Activated CD4-positive, alpha-beta T cell treated with anti-CD3 and anti-CD28 coated beads, Interleukin-2, amount 10 ng/mL, durations not matched to agents 24 days and 14 days (primary cell): ENCODE results near the gene GALNT15. TPM values are rescaled to one million over a fixed set of nuclear protein-coding genes. Genes with fewer than 3 reads are reported as not detected.

Experiments
- DNase-seq: peaks from one replicate; pipeline ENCODE4 v3.0.0; 2022
- H3K27ac Mint-ChIP-seq: one replicate; pipeline ENCODE4 v1.8.0; 2022; ENCODE audit warnings: mild to moderate bottlenecking, mixed read lengths
- H3K27me3 Mint-ChIP-seq: one replicate; pipeline ENCODE4 v1.8.0; 2022; ENCODE audit warnings: mixed read lengths
- H3K36me3 Mint-ChIP-seq: one replicate; pipeline ENCODE4 v1.8.0; 2022; ENCODE audit warnings: low read depth, mild to moderate bottlenecking, mixed read lengths
- H3K4me1 Mint-ChIP-seq: one replicate; pipeline ENCODE4 v1.8.0; 2021; ENCODE audit warnings: mixed read lengths
- H3K4me3 Mint-ChIP-seq: one replicate; pipeline ENCODE4 v1.8.0; 2022; ENCODE audit warnings: mild to moderate bottlenecking, moderate library complexity, mixed read lengths
- H3K9me3 Mint-ChIP-seq: one replicate; pipeline ENCODE4 v1.8.0; 2021; ENCODE audit warnings: mixed read lengths
- intact Hi-C: fragments of 100-400 bp; cut with micrococcal nuclease; formaldehyde crosslinking; loops from one replicate; pipeline ENCODE4 v1.15.1; 2023
- total RNA-seq: library from RNA; stranded (reverse); gene quantifications from 2 replicates; pipeline ENCODE4 v1.2.3, GENCODE V29; 2022

The GALNT15 gene
- not detected in 2 replicates for total RNA-seq

DNA sequence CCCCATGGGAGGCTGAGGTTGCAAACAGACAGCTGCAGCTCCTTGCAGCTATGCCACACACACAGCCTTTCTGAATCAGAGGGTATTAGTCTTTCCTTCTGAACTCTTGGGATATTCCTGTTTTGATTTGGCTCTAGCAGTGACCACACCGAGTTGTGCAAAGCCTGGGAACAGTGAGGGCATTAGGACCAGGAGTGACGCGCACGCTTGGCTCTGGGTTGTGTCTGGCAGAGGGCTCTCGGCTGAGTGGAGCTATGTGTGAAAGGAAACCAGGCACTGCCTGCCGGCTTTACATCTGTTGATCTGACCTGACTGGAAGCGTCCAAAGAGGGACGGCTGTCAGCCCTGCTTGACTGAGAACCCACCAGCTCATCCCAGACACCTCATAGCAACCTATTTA lies at the start of gene GALNT15:
Gene GALNT15, plus strand, starts transcription at position 292 of the 400 bp plus-strand sequence. CDS start 472 bp downstream, outside the sequence.
- Mint-ChIP-seq H3K4me3 (no peak within 1 kb of the TSS), H3K36me3 (no peaks in the 10 kb centered on the region), H3K27me3 (peaks cover 31% of the 10 kb centered on the region), H3K27ac (no peak within 1 kb of the TSS), H3K9me3 (no peaks in the 10 kb centered on the region), H3K4me1 (peaks cover 3% of the 10 kb centered on the region)
- DNase-seq: no peak
- intact Hi-C loops: no loop called here

DNA sequence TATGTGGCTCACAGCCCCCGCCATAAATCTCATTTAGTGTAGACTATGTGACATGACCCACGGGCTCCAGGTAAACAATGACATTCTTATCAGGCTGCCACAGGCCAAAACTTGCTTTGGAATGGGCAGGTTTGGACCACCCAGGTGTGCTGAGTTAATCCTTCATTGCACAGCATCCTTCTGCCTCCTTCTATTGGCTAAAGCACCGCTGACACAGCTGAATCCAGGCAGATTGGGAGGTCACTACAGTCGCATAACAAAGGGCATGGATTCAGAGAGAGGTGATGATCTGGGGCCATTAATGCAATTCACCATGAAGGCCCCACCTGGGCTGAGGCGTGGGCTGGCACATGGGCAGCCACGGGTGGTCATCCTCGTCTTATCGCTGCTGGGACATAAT lies 47.8 kb upstream of the GALNT15 start:
- H3K9me3 Mint-ChIP-seq: no peaks in the 10 kb centered on the region
- H3K4me3 Mint-ChIP-seq: no peak overlapping the region
- DNase-seq: no peak
- H3K4me1 Mint-ChIP-seq: no peaks in the 10 kb centered on the region
- H3K27ac Mint-ChIP-seq: no peak overlapping the region
- H3K27me3 Mint-ChIP-seq: no peaks in the 10 kb centered on the region
- H3K36me3 Mint-ChIP-seq: no peaks in the 10 kb centered on the region
- intact Hi-C loops: no loop called here

- Mint-ChIP-seq H3K27ac (no peak overlapping the region), H3K4me3 (no peak overlapping the region), H3K4me1 (no peaks in the 10 kb centered on the region), H3K36me3 (no peaks in the 10 kb centered on the region), H3K9me3 (no peaks in the 10 kb centered on the region), H3K27me3 (no peaks in the 10 kb centered on the region)
- DNase-seq: no peak
- intact Hi-C loops: no loop called here
Observed at GRCh38 chr3:16127249-16127648, 47.2 kb upstream of the GALNT15 start.

DNA sequence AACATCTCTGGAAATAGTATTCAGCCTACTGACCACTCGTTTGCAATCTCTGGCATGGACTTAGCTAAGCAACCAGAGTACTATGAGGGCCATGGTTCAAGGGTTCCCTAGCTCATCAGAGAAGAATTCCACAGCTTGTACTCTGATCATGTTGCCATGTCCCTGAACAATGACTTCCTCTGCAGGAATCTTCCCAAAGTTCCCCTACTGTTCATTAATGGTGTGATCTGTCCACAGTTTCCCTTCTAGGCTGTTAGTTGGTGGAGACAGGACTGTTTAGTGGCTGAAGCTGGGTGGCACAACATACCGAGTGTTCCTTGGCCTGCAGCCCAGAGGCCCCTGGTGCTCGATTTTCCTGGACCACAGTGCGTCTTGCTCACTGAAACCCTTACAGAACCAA lies 44.4 kb upstream of the GALNT15 start:
- DNase-seq: no peak
- no peaks in the 10 kb centered on the region for H3K27me3 Mint-ChIP-seq
- intact Hi-C loops: no loop called here
- no peaks in the 10 kb centered on the region for H3K9me3 Mint-ChIP-seq
- H3K4me3 Mint-ChIP-seq: no peak overlapping the region
- H3K36me3 Mint-ChIP-seq: no peaks in the 10 kb centered on the region
- H3K27ac Mint-ChIP-seq: no peak overlapping the region
- no peaks in the 10 kb centered on the region for H3K4me1 Mint-ChIP-seq

- Mint-ChIP-seq H3K4me1 (no peaks in the 10 kb centered on the region), H3K27ac (no peak overlapping the region), H3K9me3 (no peaks in the 10 kb centered on the region), H3K36me3 (no peaks in the 10 kb centered on the region), H3K4me3 (no peak overlapping the region), H3K27me3 (no peaks in the 10 kb centered on the region)
- intact Hi-C loops: no loop called here
- no peak for DNase-seq
Observed at GRCh38 chr3:16132190-16132589, 42.3 kb upstream of the GALNT15 start.

GRCh38 chr3:16132928-16133327 lies 41.6 kb upstream of the GALNT15 start:
- DNase-seq: no peak
- Mint-ChIP-seq H3K27me3 (no peaks in the 10 kb centered on the region), H3K36me3 (no peaks in the 10 kb centered on the region), H3K27ac (no peak overlapping the region), H3K4me3 (no peak overlapping the region), H3K4me1 (no peaks in the 10 kb centered on the region), H3K9me3 (no peaks in the 10 kb centered on the region)
- intact Hi-C loops: no loop called here

DNA sequence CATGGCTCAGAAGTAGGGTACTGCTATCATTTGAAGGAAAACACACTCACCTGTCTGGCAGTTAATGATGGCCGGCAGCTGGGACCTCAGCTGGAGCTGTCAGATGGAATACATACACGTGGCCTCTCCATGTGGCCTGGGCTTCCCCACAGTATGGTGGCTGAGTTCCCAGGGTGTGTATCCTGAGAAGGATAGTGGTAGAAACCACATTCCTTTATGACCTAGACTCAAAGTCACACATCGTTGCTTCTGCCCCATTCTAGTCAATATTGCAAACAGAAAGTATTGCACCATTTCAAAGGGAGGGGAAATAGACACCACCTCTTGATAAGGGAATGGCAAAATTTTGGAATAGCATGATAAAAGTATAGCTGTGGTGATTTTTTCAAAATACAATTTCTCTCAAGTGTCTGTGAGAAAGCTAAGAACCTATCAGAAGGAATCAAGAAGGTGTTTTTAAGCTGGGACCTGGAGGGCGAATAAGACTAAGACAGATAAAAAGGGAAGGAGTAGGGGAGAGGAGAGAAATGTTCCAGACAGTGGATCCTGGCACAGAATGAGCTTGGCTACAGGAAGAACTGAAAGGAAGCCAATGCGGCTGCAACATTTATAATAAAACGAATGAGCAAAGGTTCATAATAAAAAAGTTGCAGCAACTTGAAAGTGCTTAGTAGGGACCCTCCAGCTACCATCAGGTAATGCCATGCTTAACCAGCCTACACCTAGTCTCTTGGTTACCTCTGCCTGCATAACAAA lies 40.1 kb upstream of the GALNT15 start:
- intact Hi-C loops: no loop called here
- H3K4me3 Mint-ChIP-seq: no peak overlapping the region
- no peak for DNase-seq
- H3K4me1 Mint-ChIP-seq: no peaks in the 10 kb centered on the region
- H3K36me3 Mint-ChIP-seq: no peaks in the 10 kb centered on the region
- no peaks in the 10 kb centered on the region for H3K9me3 Mint-ChIP-seq
- no peaks in the 10 kb centered on the region for H3K27me3 Mint-ChIP-seq
- no peak overlapping the region for H3K27ac Mint-ChIP-seq

GRCh38 chr3:16136055-16136454 lies 38.4 kb upstream of the GALNT15 start:
- Mint-ChIP-seq H3K27ac (no peak overlapping the region), H3K27me3 (no peaks in the 10 kb centered on the region)
- intact Hi-C loops: no loop called here

GRCh38 chr3:16137044-16137443 lies 37.4 kb upstream of the GALNT15 start:
- Mint-ChIP-seq H3K36me3 (no peaks in the 10 kb centered on the region), H3K27ac (no peak overlapping the region), H3K9me3 (no peaks in the 10 kb centered on the region), H3K4me3 (no peak overlapping the region), H3K27me3 (no peaks in the 10 kb centered on the region), H3K4me1 (no peaks in the 10 kb centered on the region)
- intact Hi-C loops: no loop called here
- DNase-seq: no peak

More at GRCh38 chr3:16136055-16136454, 38.4 kb upstream of the GALNT15 start:
- H3K36me3 Mint-ChIP-seq: no peaks in the 10 kb centered on the region
- no peak overlapping the region for H3K4me3 Mint-ChIP-seq
- H3K4me1 Mint-ChIP-seq: no peaks in the 10 kb centered on the region
- no peak for DNase-seq
- H3K9me3 Mint-ChIP-seq: no peaks in the 10 kb centered on the region

DNA sequence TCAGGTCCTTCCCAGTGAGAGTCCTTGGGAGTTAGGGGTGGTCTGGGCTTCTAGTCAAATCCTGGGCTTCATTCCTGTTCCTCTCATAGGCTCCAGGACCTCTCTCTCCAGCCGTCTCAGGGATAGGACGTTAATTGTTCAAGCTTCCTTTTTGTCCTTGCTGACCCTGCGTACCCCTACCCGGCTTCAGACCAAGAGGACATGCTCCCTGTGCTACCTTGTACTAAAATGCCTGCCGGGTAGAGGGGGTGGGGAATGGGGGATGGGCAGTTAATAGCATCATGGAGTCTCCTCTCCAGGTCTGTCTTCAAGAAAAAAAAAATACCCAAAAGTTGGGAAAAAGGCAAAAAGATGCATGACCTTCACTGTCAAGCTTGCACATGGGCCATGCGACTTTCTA lies 36.5 kb upstream of the GALNT15 start:
- Mint-ChIP-seq H3K36me3 (no peaks in the 10 kb centered on the region), H3K9me3 (no peaks in the 10 kb centered on the region), H3K27ac (no peak overlapping the region), H3K27me3 (no peaks in the 10 kb centered on the region), H3K4me3 (no peak overlapping the region), H3K4me1 (no peaks in the 10 kb centered on the region)
- DNase-seq: no peak
- intact Hi-C loops: no loop called here

DNA sequence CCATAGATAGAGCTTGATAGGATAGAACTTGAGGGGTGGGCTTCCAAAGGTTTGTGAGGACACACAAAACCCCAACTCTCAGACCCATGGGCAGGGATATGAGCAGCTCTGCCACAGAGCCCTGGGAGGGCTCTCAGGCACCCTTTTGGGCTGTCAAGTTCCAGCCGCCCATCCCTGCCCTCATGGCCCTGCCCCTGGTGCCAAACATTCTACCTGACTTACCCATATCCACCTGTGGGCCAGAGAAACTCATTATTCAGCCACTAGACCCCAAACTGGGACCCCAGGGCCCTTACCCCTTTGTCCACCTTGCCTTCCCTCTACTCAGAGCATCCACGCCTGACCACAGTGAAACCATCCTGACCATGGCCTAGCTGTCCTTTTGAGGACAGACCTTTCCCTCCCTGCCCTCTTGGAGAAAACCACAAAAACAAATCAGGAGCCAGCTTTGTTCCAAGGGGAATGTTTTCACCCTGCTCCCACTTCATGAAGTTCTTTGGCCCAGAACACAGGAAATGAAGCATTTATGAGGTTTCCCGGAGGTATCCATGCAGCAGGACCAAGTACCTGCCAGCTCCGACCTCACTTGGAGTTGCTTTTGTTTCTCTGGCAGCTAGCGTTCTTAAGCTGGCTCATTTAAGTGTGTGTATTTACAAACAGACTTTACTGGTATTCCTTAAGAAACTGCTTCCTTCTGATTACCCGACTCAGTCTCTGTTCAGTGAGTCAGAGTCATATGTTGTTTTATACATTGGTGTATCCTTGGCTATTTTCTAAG lies 34.2 kb upstream of the GALNT15 start:
- peaks cover 4% of the 10 kb centered on the region for H3K9me3 Mint-ChIP-seq
- H3K27me3 Mint-ChIP-seq: no peaks in the 10 kb centered on the region
- no peaks in the 10 kb centered on the region for H3K4me1 Mint-ChIP-seq
- intact Hi-C loops: no loop called here
- no peaks in the 10 kb centered on the region for H3K36me3 Mint-ChIP-seq
- DNase-seq: no peak
- no peak overlapping the region for H3K27ac Mint-ChIP-seq
- H3K4me3 Mint-ChIP-seq: no peak overlapping the region

DNA sequence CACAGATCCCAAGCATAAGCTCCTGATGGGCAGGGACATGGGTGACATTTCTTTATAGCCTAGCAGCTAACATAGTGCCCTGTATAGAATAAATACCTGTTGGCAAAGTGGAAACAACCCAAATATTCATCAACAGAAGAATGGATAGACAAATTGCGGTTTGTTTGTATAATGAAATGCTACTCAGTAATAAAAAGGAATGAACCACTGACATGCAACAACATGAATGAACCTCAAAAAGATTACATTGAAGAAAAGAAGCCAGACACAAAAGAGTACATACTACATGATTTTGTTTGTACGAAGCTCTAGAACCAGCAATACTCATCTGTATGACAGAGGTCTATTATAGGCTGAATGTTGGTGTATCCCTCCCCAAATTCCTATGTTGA lies 33.6 kb upstream of the GALNT15 start:
- Mint-ChIP-seq H3K36me3 (no peaks in the 10 kb centered on the region), H3K9me3 (peaks cover 4% of the 10 kb centered on the region), H3K27ac (no peak overlapping the region), H3K4me3 (no peak overlapping the region), H3K4me1 (no peaks in the 10 kb centered on the region), H3K27me3 (no peaks in the 10 kb centered on the region)
- intact Hi-C loops: no loop called here
- no peak for DNase-seq

- Mint-ChIP-seq H3K4me1 (no peaks in the 10 kb centered on the region), H3K4me3 (no peak overlapping the region), H3K9me3 (peaks cover 4% of the 10 kb centered on the region), H3K27me3 (no peaks in the 10 kb centered on the region), H3K36me3 (no peaks in the 10 kb centered on the region), H3K27ac (no peak overlapping the region)
- intact Hi-C loops: no loop called here
- no peak for DNase-seq
Observed at GRCh38 chr3:16142350-16143025, 32.0 kb upstream of the GALNT15 start.

DNA sequence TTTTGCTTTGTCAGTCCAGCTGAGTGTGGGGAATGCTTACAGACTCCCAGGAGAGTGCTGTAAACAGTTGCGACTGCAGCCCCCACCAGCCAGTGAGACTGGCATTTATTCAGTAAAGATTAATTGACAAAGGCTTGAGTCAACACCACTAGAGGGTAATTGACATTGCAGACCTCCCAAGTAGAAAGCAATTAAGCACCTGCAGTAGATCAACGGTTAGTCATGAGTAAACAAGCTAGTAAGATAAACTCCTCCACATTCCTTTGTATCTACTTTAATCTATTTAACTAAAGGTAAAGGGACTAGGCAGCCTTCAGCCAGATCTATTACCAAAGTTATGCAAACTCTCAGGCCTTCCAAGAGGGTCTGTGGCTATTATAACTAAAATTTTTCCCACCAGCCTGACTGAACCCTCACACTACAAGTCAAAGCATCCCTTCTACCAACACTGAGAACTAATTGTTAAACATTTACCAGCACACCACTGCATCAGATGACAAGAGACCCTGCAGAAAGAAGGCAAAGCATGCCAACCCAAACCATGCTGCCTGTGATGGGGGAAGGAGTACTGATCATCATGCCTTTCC lies 30.5 kb upstream of the GALNT15 start:
- Mint-ChIP-seq H3K4me1 (no peaks in the 10 kb centered on the region), H3K36me3 (no peaks in the 10 kb centered on the region), H3K27me3 (no peaks in the 10 kb centered on the region), H3K4me3 (no peak overlapping the region), H3K9me3 (peaks cover 4% of the 10 kb centered on the region), H3K27ac (no peak overlapping the region)
- intact Hi-C loops: no loop called here
- no peak for DNase-seq
